Smooth muscle cell (in vitro differentiated cells): ENCODE results near the gene ETS1. TPM values are rescaled to one million over a fixed set of nuclear protein-coding genes. Genes with fewer than 3 reads are reported as not detected.

Experiments used
- DNase-seq: peaks from one replicate; lab custom pipeline; 2025; ENCODE audit not compliant: unreplicated experiment; lab: John Stamatoyannopoulos, UW
- H2AFZ ChIP-seq: fragments of 200-600 bp; sonication (generic); 2 replicates; pipeline ENCODE4 v1.6.0; 2016; ENCODE audit warnings: antibody characterized with exemption, low read depth, mild to moderate bottlenecking
- H3F3A ChIP-seq: fragments of 200-600 bp; sonication (generic); 2 replicates; pipeline ENCODE4 v1.6.0; 2017; ENCODE audit warnings: antibody characterized with exemption, low read depth
- H3K27ac ChIP-seq: fragments of 200-600 bp; sonication (generic); 2 replicates; pipeline ENCODE4 v1.5.1; 2016; ENCODE audit warnings: low read depth, mild to moderate bottlenecking
- H3K27me3 ChIP-seq: fragments of 200-600 bp; sonication (generic); 2 replicates; pipeline ENCODE4 v1.6.1; 2016; ENCODE audit warnings: low read depth, mild to moderate bottlenecking
- H3K36me3 ChIP-seq: fragments of 200-600 bp; sonication (generic); 2 replicates; pipeline ENCODE4 v1.5.1; 2016; ENCODE audit warnings: low read depth
- H3K4me1 ChIP-seq: fragments of 200-600 bp; sonication (generic); 2 replicates; pipeline ENCODE4 v1.5.1; 2016; ENCODE audit warnings: low read depth
- H3K4me2 ChIP-seq: fragments of 200-600 bp; sonication (generic); 2 replicates; pipeline ENCODE4 v1.6.0; 2016; ENCODE audit warnings: mild to moderate bottlenecking
- H3K4me3 ChIP-seq: fragments of 200-600 bp; sonication (generic); 2 replicates; pipeline ENCODE4 v1.5.1; 2016; ENCODE audit warnings: mild to moderate bottlenecking
- H3K79me2 ChIP-seq: fragments of 200-600 bp; sonication (generic); 2 replicates; pipeline ENCODE4 v1.6.0; 2016; ENCODE audit warnings: low read depth, mild to moderate bottlenecking
- H3K9ac ChIP-seq: fragments of 200-600 bp; sonication (generic); 2 replicates; pipeline ENCODE4 v1.6.0; 2016; ENCODE audit warnings: low read depth
- H3K9me3 ChIP-seq: fragments of 200-600 bp; sonication (generic); replicated peaks from 2 replicates; pipeline ENCODE4 v1.5.1; 2016; ENCODE audit warnings: low read depth
- H4K20me1 ChIP-seq: fragments of 200-600 bp; sonication (generic); 2 replicates; pipeline ENCODE4 v1.6.0; 2016; ENCODE audit warnings: low read depth
- WGBS: methylation state at CpG from one replicate; pipeline ENCODE4 v1.1.7; 2016; ENCODE audit warnings: low lambda C conversion rate; 5-methylcytosine and 5-hydroxymethylcytosine counted together
- polyA plus RNA-seq: library from polyadenylated mRNA; unstranded; fragments of >200 nt; fragmentation: Nextera tagmentation; extraction: Ambion mirVana; gene quantifications from 2 replicates; pipeline ENCODE4 v1.2.1, GENCODE V29; 2016
- total RNA-seq: library from RNA; depleted of rRNA; stranded (reverse); fragments of >200 nt; gene quantifications from 2 replicates; pipeline ENCODE4 v1.2.3, GENCODE V29; 2014
- TF ChIP-seq, protein P1 (sequence below): fragments of 200-600 bp; sonication (generic); IDR thresholded peaks from 2 replicates; pipeline ENCODE4 v1.5.1; 2017; ENCODE audit warnings: borderline replicate concordance, mild to moderate bottlenecking, antibody characterized with exemption; ENCODE audit not compliant: insufficient read depth, poor library complexity, severe bottlenecking

Gene ETS1
- total and polyA plus RNA-seq, 2 experiments from 2014 or later = 4.1 to 22.8 TPM

DNA sequence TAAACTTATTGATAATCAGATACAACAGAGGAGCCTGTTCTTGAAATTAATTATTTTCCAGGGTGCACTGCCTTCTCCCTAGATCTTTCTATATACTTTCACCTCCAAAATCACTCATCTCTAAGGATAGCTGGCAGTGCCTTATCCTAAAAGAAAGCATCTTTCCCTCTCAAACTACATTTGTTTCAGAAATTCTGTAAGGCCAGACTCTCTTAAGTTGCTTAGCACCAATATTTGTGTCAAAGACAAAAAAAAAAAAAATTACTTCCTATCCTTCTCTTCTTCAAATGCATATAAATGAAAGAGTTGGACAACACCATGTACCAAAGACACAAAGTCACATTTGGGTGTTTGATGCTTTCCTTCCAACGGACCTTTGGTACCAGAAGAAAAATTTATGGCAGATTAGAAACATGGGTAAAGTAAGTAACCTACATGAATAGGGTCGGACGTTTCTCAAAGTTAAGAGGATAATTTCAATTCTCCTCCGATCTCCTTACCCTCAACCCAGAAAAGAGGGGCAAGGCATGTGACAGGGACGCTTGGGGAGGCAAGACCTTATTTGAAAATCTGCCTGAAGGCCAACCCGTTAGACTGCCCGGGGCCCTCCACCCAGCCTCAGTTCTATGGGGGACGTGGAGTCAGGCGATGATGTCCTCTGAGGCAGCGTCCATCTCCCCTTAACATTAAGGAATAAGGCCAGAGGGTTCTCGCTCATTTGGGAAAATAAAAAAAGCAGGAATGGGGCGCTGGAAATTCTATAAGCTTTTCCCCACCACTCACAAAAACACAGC lies 66.3 kb downstream of the ETS1 start:
- TF ChIP-seq, protein P1, sequence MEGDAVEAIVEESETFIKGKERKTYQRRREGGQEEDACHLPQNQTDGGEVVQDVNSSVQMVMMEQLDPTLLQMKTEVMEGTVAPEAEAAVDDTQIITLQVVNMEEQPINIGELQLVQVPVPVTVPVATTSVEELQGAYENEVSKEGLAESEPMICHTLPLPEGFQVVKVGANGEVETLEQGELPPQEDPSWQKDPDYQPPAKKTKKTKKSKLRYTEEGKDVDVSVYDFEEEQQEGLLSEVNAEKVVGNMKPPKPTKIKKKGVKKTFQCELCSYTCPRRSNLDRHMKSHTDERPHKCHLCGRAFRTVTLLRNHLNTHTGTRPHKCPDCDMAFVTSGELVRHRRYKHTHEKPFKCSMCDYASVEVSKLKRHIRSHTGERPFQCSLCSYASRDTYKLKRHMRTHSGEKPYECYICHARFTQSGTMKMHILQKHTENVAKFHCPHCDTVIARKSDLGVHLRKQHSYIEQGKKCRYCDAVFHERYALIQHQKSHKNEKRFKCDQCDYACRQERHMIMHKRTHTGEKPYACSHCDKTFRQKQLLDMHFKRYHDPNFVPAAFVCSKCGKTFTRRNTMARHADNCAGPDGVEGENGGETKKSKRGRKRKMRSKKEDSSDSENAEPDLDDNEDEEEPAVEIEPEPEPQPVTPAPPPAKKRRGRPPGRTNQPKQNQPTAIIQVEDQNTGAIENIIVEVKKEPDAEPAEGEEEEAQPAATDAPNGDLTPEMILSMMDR = no peak
- Histone ChIP-seq H3K79me2 (peaks cover 59% of the 10 kb centered on the region), H3F3A (peaks cover 13% of the 10 kb centered on the region), H2AFZ (no peak overlapping the region), H3K4me1 (peaks cover 31% of the 10 kb centered on the region), H3K9ac (peak overlapping the region; percentile 95), H3K4me3 (peak overlapping the region; percentile 95), H4K20me1 (peaks cover 46% of the 10 kb centered on the region), H3K9me3 (no peaks in the 10 kb centered on the region), H3K27me3 (no peaks in the 10 kb centered on the region), H3K27ac (peak overlapping the region; percentile 96), H3K36me3 (no peaks in the 10 kb centered on the region), H3K4me2 (peak overlapping the region; percentile 94)
- DNase-seq = no peak
- 24% methylated on average over 12 of the region's 12 CpGs for WGBS

DNA sequence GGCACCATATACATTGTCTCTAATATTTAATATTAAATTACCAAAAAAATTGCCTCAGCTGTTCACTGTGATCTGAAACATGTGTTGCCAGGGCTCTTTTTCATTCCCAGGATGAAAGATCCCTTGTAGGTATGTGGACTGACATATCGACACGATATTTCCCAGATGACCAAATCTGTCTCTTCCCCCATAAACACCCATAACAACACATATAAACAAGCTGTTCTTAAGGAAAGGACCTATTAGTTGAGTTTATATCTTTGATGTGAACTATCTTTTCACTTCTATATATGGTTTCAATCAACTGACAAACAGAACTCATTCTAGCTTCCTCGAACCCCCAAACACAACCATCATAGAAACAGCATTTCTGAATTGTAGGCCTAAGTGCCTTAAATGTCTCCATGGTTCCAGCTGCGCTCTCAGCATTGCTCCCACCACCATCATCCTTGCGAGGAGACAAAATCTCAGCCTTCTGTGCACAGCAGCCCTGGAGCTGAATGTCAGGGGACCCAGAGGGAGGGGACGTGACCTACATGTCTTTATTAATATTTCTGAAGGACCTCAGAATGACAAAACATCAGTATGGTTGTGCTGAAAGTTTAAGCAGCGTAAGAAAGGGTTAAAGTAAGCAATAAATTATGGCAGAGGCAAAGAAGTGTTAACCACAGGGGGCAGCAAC lies 67.0 kb downstream of the ETS1 start:
- Histone ChIP-seq H3K4me3 (peak overlapping the region; percentile 95), H3K9ac (peak overlapping the region; percentile 95), H3K79me2 (peaks cover 66% of the 10 kb centered on the region), H3K27ac (peak overlapping the region; percentile 96), H3K27me3 (no peaks in the 10 kb centered on the region), H2AFZ (no peak overlapping the region), H3K36me3 (no peaks in the 10 kb centered on the region), H3K4me1 (peaks cover 28% of the 10 kb centered on the region), H3K9me3 (no peaks in the 10 kb centered on the region), H4K20me1 (peaks cover 53% of the 10 kb centered on the region), H3K4me2 (peak overlapping the region; percentile 94), H3F3A (peaks cover 13% of the 10 kb centered on the region)
- 51% methylated on average over 7 of the region's 7 CpGs for WGBS
- TF ChIP-seq, protein P1 = no peak
- DNase-seq = no peak

DNA sequence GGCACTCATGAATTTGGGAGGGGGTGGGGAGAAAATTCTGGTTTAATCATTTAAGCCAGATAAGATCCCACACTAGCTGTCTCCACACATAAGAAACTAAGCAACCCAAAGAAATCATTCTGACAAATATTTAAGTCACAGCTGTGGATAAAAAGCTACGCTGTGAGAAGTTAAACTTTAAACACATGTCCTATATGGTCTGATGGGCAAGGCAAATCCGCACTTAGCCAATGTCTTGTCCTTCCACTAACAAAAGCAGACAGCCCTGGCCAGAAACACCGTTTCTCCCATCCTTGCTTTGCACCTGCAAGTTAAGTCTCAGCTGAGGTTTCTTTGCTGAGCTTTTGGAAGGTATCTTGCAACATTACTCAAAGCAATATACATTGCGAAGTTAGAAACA lies 68.0 kb downstream of the ETS1 start:
- peak overlapping the region; percentile 95 for H3K4me3 ChIP-seq
- peaks cover 13% of the 10 kb centered on the region for H3F3A ChIP-seq
- H3K9me3 ChIP-seq = no peaks in the 10 kb centered on the region
- H3K4me2 ChIP-seq = peak overlapping the region; percentile 94
- peaks cover 63% of the 10 kb centered on the region for H4K20me1 ChIP-seq
- H3K36me3 ChIP-seq = no peaks in the 10 kb centered on the region
- H2AFZ ChIP-seq = no peak overlapping the region
- H3K79me2 ChIP-seq = peaks cover 76% of the 10 kb centered on the region
- H3K27ac ChIP-seq = no peak overlapping the region
- TF ChIP-seq, protein P1 = no peak
- H3K9ac ChIP-seq = no peak overlapping the region
- DNase-seq = no peak
- H3K27me3 ChIP-seq = no peaks in the 10 kb centered on the region
- H3K4me1 ChIP-seq = peaks cover 28% of the 10 kb centered on the region
- 64% methylated on average over 4 of the region's 4 CpGs for WGBS
